GM12872 (cell line): ENCODE data around the gene ASCL5.

Experiments used
- TF ChIP-seq, protein P1 (sequence below): IDR thresholded peaks from 3 replicates; pipeline ENCODE4 v1.5.1; 2011; ENCODE audit warnings: low read depth, mild to moderate bottlenecking, low read length, moderate library complexity; ENCODE audit not compliant: insufficient read depth

The ASCL5 gene

GRCh38 chr1:201111156-201111555 lies 15.8 kb downstream of the ASCL5 start:
- TF ChIP-seq, protein P1, sequence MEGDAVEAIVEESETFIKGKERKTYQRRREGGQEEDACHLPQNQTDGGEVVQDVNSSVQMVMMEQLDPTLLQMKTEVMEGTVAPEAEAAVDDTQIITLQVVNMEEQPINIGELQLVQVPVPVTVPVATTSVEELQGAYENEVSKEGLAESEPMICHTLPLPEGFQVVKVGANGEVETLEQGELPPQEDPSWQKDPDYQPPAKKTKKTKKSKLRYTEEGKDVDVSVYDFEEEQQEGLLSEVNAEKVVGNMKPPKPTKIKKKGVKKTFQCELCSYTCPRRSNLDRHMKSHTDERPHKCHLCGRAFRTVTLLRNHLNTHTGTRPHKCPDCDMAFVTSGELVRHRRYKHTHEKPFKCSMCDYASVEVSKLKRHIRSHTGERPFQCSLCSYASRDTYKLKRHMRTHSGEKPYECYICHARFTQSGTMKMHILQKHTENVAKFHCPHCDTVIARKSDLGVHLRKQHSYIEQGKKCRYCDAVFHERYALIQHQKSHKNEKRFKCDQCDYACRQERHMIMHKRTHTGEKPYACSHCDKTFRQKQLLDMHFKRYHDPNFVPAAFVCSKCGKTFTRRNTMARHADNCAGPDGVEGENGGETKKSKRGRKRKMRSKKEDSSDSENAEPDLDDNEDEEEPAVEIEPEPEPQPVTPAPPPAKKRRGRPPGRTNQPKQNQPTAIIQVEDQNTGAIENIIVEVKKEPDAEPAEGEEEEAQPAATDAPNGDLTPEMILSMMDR: no peak

DNA sequence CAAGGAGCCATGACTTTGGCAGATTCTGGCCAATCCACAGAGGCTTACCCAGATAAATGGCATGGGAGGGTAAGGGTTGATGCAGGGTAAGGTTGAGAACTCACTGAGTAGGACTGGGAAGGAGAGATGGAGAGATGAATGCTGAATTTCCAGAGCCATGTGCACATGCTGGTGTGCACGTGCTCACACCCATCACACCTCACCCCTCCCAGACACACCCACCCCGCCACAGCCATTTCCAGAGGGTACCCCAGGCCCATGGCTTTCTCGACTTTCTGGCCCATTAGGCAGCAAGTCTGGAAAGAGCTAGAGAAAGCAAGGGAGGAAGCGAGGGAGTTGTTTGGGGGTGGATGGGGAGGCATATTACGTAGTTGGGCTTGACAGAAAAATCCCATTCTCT lies 16.4 kb downstream of the ASCL5 start:
- TF ChIP-seq, protein P1: no peak

DNA sequence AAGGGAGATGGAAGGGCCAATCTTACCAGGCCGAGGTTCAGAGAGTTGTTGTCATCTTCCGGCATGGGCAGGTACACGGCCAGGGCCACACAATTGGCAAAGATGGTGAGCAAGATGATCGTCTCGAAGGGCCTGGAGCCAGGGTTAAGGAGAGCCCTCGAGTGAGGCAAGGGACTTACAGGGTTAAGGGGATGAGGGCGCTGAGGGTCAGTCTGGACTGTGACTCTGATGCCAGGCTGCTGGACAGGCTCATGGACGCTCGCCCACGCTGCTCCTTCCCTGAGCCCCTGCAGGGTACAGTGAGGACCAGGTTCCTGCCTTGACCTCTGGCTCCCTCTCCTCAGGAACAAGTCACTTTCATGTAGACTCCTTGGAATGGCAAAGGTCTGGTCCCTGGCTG lies 16.8 kb downstream of the ASCL5 start:
- TF ChIP-seq, protein P1: no peak

DNA sequence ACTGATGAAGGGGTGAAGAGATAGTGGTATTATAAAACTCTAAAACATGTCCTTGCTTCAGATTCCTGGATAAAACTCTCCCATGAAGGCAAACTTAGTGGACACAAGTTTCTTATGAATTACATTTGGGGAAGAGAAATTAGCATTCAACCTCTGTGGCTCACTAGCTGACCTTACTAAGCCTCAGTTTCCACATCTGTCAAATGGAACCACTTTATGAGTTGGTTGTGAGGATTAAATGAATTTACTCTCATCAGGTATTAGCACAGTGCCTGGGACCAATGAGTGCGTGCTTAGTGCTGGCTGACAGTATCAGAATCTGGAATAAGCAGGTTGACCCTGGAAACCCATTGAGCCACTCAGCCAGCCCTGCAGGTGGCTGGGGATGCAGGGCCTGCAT lies 17.3 kb downstream of the ASCL5 start:
- TF ChIP-seq, protein P1: no peak

DNA sequence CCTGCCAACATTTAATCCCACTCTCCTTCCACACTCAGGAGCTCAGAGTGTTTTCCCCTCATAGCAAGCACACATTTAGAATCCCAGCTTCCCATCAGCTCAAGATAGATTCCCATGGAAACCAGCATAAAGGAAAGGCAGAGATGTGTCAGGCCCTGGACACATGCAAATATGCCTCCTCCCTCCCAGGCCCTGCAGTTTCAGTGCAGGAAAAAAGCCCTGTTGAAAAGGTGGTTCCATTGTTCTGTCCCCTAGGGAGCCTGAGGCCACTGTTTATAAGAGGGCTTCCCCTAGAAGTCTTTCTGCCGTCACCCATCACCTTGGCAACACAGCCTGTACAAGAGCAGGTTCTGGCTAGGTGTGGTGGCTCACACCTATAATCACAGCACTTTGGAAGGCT lies 18.4 kb downstream of the ASCL5 start:
- TF ChIP-seq, protein P1: no peak

- TF ChIP-seq, protein P1: no peak
Observed at GRCh38 chr1:201105688-201106087, 21.3 kb downstream of the ASCL5 start.

DNA sequence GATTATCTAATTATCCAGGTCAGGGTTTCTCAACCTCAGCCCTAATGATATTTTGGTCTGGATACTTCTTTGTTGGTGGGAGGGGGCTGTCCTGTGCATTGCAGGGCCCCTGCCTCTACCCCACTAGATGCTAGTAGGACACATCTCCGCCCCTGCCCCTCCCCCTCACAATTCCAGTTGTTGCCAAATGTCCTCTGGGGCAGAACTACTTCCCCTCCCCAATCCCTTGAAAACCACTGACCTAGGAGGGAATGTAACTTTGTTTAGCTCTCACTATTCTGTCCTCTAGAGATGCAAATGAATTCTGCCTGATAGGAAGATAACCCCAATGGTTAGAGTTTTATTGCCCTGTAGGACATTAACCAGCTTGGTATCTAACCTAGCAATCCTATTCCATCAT lies 22.8 kb downstream of the ASCL5 start:
- TF ChIP-seq, protein P1: no peak

- TF ChIP-seq, protein P1: no peak
Observed at GRCh38 chr1:201103666-201104065, 23.3 kb downstream of the ASCL5 start.
